ENCODE measurements around the gene SPECC1.

DNA sequence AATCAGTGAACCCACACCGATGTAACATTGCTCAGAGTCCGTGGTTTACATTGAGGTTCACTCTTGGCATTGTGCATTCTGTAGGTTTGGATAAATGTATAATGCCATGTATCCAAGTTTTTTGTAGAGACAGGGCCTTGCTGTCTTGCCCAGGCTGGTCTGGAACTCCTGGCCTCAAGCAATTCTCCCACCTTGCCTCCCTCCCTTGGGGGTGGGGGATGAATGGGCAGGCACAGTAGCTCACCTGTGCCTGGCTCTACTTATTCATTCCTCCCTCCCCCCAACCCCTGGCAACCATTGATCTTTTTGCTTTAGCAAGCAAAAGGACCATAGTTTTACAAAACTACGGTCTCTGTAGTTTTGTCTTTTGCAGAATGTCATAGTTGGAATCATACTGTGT is 181.4 kb downstream of the SPECC1 start:
- TF ChIP-seq, protein P1, sequence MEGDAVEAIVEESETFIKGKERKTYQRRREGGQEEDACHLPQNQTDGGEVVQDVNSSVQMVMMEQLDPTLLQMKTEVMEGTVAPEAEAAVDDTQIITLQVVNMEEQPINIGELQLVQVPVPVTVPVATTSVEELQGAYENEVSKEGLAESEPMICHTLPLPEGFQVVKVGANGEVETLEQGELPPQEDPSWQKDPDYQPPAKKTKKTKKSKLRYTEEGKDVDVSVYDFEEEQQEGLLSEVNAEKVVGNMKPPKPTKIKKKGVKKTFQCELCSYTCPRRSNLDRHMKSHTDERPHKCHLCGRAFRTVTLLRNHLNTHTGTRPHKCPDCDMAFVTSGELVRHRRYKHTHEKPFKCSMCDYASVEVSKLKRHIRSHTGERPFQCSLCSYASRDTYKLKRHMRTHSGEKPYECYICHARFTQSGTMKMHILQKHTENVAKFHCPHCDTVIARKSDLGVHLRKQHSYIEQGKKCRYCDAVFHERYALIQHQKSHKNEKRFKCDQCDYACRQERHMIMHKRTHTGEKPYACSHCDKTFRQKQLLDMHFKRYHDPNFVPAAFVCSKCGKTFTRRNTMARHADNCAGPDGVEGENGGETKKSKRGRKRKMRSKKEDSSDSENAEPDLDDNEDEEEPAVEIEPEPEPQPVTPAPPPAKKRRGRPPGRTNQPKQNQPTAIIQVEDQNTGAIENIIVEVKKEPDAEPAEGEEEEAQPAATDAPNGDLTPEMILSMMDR (IDR thresholded peaks at IDR 0.05; ENCODE audit: insufficient read depth, low read depth, low read length): no peak
- TF ChIP-seq EZH2 (IDR thresholded peaks at IDR 0.05; ENCODE audit: insufficient read depth, low read length): no peak

All from astrocyte (in vitro differentiated cells and primary cell).